Nephron (organoid): ENCODE measurements around the gene GTSE1.

Experiments used
- H3K27ac Mint-ChIP-seq, 3 experiments: 2 replicates each; pipeline ENCODE4 v1.8.0; 2020; ENCODE audit warnings: mixed read lengths in 3 of 3, mild to moderate bottlenecking in 2 of 3, moderate library complexity in 1 of 3
- H3K27me3 Mint-ChIP-seq: 2 replicates; pipeline ENCODE4 v1.8.0; 2021; ENCODE audit warnings: low read depth, mild to moderate bottlenecking, moderate library complexity, mixed read lengths
- H3K36me3 Mint-ChIP-seq: 2 replicates; pipeline ENCODE4 v1.8.0; 2020; ENCODE audit warnings: low read depth, mixed read lengths
- H3K4me1 Mint-ChIP-seq: 2 replicates; pipeline ENCODE4 v1.8.0; 2020; ENCODE audit warnings: mixed read lengths
- H3K4me3 Mint-ChIP-seq, 3 experiments: 2 replicates each; pipeline ENCODE4 v1.8.0; 2020; ENCODE audit warnings: mild to moderate bottlenecking in 3 of 3, mixed read lengths in 3 of 3, moderate library complexity in 2 of 3
- H3K9me3 Mint-ChIP-seq: 2 replicates; pipeline ENCODE4 v1.8.0; 2020; ENCODE audit warnings: mixed read lengths
- CTCF ChIP-seq, 3 experiments: fragments of 200-600 bp; sonication (generic); IDR thresholded peaks; one replicate each; pipeline ENCODE4 v1.5.0; 2021; ENCODE audit warnings: antibody characterized with exemption in 3 of 3; ENCODE audit not compliant: unreplicated experiment in 3 of 3

GTSE1 gene

DNA sequence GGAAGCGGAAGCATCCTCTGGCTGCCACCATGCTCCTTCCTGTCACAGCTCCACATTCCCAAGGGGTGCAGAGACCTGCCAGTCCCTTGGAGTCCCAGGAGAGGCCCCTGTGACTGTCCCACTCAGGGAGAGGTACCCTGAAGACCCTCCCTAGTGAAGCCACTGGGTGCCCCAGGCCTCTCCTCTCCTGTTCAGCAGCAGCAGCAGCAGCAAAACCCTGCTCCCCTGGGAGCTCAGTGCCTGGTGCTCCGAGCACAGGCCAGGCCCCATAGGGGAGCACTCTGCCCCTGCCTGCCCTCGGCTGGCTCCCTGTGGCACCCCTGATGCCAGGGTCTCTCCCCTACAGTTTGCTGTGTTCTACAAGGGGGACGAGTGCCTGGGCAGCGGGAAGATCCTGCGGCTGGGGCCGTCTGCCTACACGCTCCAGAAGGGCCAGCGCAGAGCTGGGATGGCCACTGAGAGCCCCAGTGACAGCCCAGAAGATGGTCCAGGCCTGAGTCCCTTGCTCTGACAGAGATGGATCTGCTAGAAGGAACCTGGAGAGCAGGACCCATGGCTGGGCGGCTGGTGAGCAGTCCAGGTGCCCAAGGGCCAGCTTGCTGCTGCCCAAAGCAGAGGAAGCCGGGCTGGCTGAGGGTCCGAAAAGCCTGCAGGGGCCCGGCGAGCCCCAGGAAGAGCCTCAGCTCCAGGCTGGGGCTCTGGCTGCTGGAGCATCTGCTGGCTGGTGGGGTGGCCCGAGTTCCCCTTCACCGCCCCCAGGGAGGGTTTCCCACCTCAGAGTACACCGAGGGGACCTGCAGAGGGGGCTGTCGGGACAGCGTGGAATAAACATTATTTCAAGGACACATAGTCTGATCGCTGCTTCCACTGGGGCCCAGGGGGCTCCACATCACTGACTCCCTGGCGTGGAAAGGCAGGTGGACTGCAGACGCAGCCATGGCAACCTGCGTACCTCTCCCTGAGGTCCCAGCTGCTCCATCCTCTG lies 60.1 kb downstream of the GTSE1 start:
- Mint-ChIP-seq H3K27me3 (no peaks in the 10 kb centered on the region), H3K36me3 (peaks cover 45% of the 10 kb centered on the region), H3K9me3 (no peaks in the 10 kb centered on the region), H3K4me3 (no peak overlapping the region), H3K4me1 (peaks cover 4% of the 10 kb centered on the region), H3K27ac (no peak overlapping the region)
- TF ChIP-seq CTCF (IDR thresholded peaks at IDR 0.05; ENCODE audit: unreplicated experiment in 3 of 3), result no peak

DNA sequence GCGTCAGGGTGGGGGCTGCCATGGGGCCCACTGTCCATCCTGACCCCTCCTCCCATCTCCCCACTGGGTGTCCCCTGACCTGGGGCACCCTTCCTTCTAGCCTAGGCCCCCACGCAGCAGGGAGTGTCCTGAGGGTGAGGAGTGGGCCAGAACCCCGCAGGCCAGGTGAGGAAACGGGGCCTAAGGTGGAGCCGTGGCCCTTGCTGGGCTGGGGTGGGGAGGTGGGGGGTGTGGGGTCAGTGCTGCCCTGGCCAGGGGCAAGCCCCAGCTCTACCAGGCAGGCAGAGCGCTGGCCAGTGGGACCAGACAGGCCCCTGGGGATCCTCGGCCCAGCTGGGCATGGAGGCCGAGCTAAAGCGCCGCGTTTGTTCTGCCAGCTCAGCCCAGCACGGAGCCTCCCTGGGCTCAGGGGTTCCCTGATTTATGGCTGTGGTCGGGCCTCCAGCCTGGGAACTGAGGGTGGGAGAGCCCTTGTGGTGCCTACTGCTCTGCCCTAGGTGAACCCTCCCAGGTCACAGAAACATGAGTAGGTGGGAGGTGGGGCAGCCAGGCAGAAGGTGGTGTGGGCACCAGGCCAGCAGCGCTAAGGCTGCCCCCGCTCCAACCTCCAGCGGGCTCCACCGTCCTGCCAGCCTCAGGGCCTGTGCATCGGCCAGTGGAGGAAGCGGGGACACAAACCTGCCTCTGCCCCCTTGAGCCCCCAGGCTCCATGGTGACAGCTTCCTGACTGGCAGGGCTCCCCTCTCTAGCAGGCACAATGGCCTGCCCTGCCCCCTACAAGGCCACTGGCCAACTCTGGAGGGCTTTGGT lies 61.2 kb downstream of the GTSE1 start:
- H3K4me3 Mint-ChIP-seq, result no peak overlapping the region
- no peaks in the 10 kb centered on the region for H3K9me3 Mint-ChIP-seq
- H3K36me3 Mint-ChIP-seq, result peaks cover 39% of the 10 kb centered on the region
- H3K4me1 Mint-ChIP-seq, result peaks cover 4% of the 10 kb centered on the region
- no peak for TF ChIP-seq CTCF (IDR thresholded peaks at IDR 0.05; ENCODE audit: unreplicated experiment in 3 of 3)
- no peaks in the 10 kb centered on the region for H3K27me3 Mint-ChIP-seq
- no peak overlapping the region for H3K27ac Mint-ChIP-seq

GRCh38 chr22:46358766-46359165 lies 62.1 kb downstream of the GTSE1 start:
- Mint-ChIP-seq H3K4me3 (no peak overlapping the region), H3K36me3 (peaks cover 35% of the 10 kb centered on the region), H3K27ac (no peak overlapping the region)

GRCh38 chr22:46359362-46359761 lies 62.7 kb downstream of the GTSE1 start:
- no peak overlapping the region for H3K4me3 Mint-ChIP-seq
- H3K4me1 Mint-ChIP-seq, result peaks cover 4% of the 10 kb centered on the region
- no peak overlapping the region for H3K27ac Mint-ChIP-seq
- H3K9me3 Mint-ChIP-seq, result no peaks in the 10 kb centered on the region
- no peaks in the 10 kb centered on the region for H3K27me3 Mint-ChIP-seq
- peaks cover 34% of the 10 kb centered on the region for H3K36me3 Mint-ChIP-seq
- TF ChIP-seq CTCF (IDR thresholded peaks at IDR 0.05; ENCODE audit: unreplicated experiment in 3 of 3), result no peak

More at GRCh38 chr22:46358766-46359165, 62.1 kb downstream of the GTSE1 start:
- no peak for TF ChIP-seq CTCF (IDR thresholded peaks at IDR 0.05; ENCODE audit: unreplicated experiment in 3 of 3)
- H3K27me3 Mint-ChIP-seq, result no peaks in the 10 kb centered on the region
- peaks cover 4% of the 10 kb centered on the region for H3K4me1 Mint-ChIP-seq
- no peaks in the 10 kb centered on the region for H3K9me3 Mint-ChIP-seq

- Mint-ChIP-seq H3K9me3 (no peaks in the 10 kb centered on the region), H3K36me3 (peaks cover 34% of the 10 kb centered on the region), H3K27ac (no peak overlapping the region), H3K4me3 (no peak overlapping the region), H3K27me3 (no peaks in the 10 kb centered on the region), H3K4me1 (peaks cover 4% of the 10 kb centered on the region)
- TF ChIP-seq CTCF (IDR thresholded peaks at IDR 0.05; ENCODE audit: unreplicated experiment in 3 of 3), result no peak
Observed at GRCh38 chr22:46360097-46360496, 63.4 kb downstream of the GTSE1 start.
